SK-N-SH (cell line): Measurements from ENCODE around the gene PPP3R1. TPM values are rescaled to one million over a fixed set of nuclear protein-coding genes. Genes with fewer than 3 reads are reported as not detected.
A peak's percentile ranks its signal among the peaks of the same experiment; 100 is the strongest.

ENCODE experiments used
- CTCF ChIA-PET: fragments of 300-600, 350-600 bp; formaldehyde crosslinking; extraction: SDS; loops from one replicate; lab custom pipeline; 2021; lab: Yijun Ruan, JAX
- POLR2A ChIA-PET: fragments of 350-600 bp; sonication (Branson Sonifier 250); formaldehyde crosslinking; extraction: SDS; loops from one replicate; lab custom pipeline; 2020; ENCODE audit warnings: antibody characterized with exemption, inconsistent platforms; lab: Yijun Ruan, JAX
- DNase-seq: peaks from one replicate; pipeline ENCODE4 v3.0.0; 2012
- H2AFZ ChIP-seq: fragments of 200-600 bp; sonication (generic); 2 replicates; pipeline ENCODE4 v1.8.1; 2016; ENCODE audit warnings: antibody characterized with exemption, mild to moderate bottlenecking, low read depth
- H3F3A ChIP-seq: fragments of 200-600 bp; sonication (generic); replicated peaks from 2 replicates; pipeline ENCODE3; 2016; ENCODE audit warnings: antibody characterized with exemption, mild to moderate bottlenecking; ENCODE audit not compliant: insufficient read depth
- H3K27ac ChIP-seq, 2 experiments: fragments of 200-500 bp in 1 of 2; fragments of 200-600 bp in 1 of 2; sonication (Bioruptor generic) in 1 of 2; sonication (generic), shearing (Covaris generic) in 1 of 2; 2 replicates each; pipeline versions ENCODE4 v1.5.1 to v1.6.1; 2014 to 2016; ENCODE audit warnings: low read depth in 2 of 2, inconsistent platforms in 1 of 2, low read length in 1 of 2, mild to moderate bottlenecking in 1 of 2, mixed read lengths in 1 of 2
- H3K27me3 ChIP-seq: fragments of 200-600 bp; sonication (generic), shearing (Covaris generic); 2 replicates; pipeline ENCODE4 v1.6.1; 2016; ENCODE audit warnings: mixed run types; ENCODE audit not compliant: insufficient read depth
- H3K36me3 ChIP-seq, 2 experiments: fragments of 200-500 bp in 1 of 2; fragments of 200-600 bp in 1 of 2; sonication (Bioruptor generic) in 1 of 2; sonication (generic) in 1 of 2; replicated peaks in 1 of 2; 2 replicates each; pipeline versions ENCODE3 to v1.5.1; 2014 to 2016; ENCODE audit warnings: low read length in 1 of 2, mild to moderate bottlenecking in 1 of 2; ENCODE audit not compliant: insufficient read depth in 2 of 2, control insufficient read depth in 1 of 2
- H3K4me1 ChIP-seq, 2 experiments: fragments of 200-500 bp in 1 of 2; fragments of 200-600 bp in 1 of 2; sonication (Bioruptor generic) in 1 of 2; sonication (generic), shearing (Covaris generic) in 1 of 2; 2 replicates each; pipeline versions ENCODE4 v1.5.1 to v1.6.1; 2014 to 2016; ENCODE audit warnings: low read depth in 1 of 2, low read length in 1 of 2, mixed run types in 1 of 2; ENCODE audit not compliant: insufficient read depth in 2 of 2, control insufficient read depth in 1 of 2
- H3K4me2 ChIP-seq: fragments of 200-600 bp; sonication (generic), shearing (Covaris generic); 2 replicates; pipeline ENCODE4 v1.6.1; 2017; ENCODE audit warnings: mixed run types
- H3K4me3 ChIP-seq, 2 experiments: fragments of 200-500 bp in 1 of 2; fragments of 200-600 bp in 1 of 2; sonication (Bioruptor generic) in 1 of 2; sonication (generic), shearing (Covaris generic) in 1 of 2; 2 replicates each; pipeline versions ENCODE4 v1.5.1 to v1.8.1; 2014 to 2016; ENCODE audit warnings: low read depth in 2 of 2, inconsistent platforms in 1 of 2, low read length in 1 of 2, mild to moderate bottlenecking in 1 of 2, mixed read lengths in 1 of 2, moderate library complexity in 1 of 2
- H3K79me2 ChIP-seq: fragments of 200-600 bp; sonication (generic); 2 replicates; pipeline ENCODE4 v1.8.1; 2017; ENCODE audit warnings: mild to moderate bottlenecking; ENCODE audit not compliant: insufficient read depth
- H3K9ac ChIP-seq: fragments of 200-600 bp; sonication (generic); 2 replicates; pipeline ENCODE4 v1.6.1; 2017; ENCODE audit warnings: mixed run types
- H3K9me2 ChIP-seq: fragments of 200-600 bp; sonication (generic); 2 replicates; pipeline ENCODE4 v1.6.1; 2017; ENCODE audit warnings: mixed run types
- H3K9me3 ChIP-seq: fragments of 200-600 bp; sonication (generic); 2 replicates; pipeline ENCODE4 v1.6.1; 2017; ENCODE audit warnings: mixed run types, mild to moderate bottlenecking, moderate library complexity
- H4K20me1 ChIP-seq: fragments of 200-600 bp; sonication (generic); 2 replicates; pipeline ENCODE4 v1.6.1; 2017; ENCODE audit warnings: mild to moderate bottlenecking, mixed run types; ENCODE audit not compliant: insufficient read depth
- EP300 ChIP-seq, 2 experiments: IDR thresholded peaks; 2 replicates each; pipeline versions ENCODE4 v1.4.0 to v1.6.1; 2012; ENCODE audit warnings: borderline replicate concordance in 1 of 2, low read depth in 1 of 2, low read length in 1 of 2
- EZH2phosphoT487 ChIP-seq: fragments of 200-600 bp; sonication (generic); IDR thresholded peaks from 2 replicates; pipeline ENCODE4 v1.6.1; 2017; ENCODE audit warnings: low read depth, mixed run types, mild to moderate bottlenecking, antibody characterized with exemption, moderate library complexity, borderline replicate concordance
- FOSL2 ChIP-seq: IDR thresholded peaks from 2 replicates; pipeline ENCODE4 v1.4.0; 2012; ENCODE audit warnings: low read depth, mild to moderate bottlenecking, moderate library complexity, borderline replicate concordance
- FOXJ3 ChIP-seq: sonication (generic); formaldehyde crosslinking; IDR thresholded peaks from 2 replicates; pipeline ENCODE4 v1.5.1; 2020; ENCODE audit warnings: mild to moderate bottlenecking, missing genetic modification reagents
- FOXM1 ChIP-seq: IDR thresholded peaks from 2 replicates; pipeline ENCODE4 v1.4.0; 2012; ENCODE audit warnings: low read depth, mild to moderate bottlenecking
- GATA2 ChIP-seq: sonication (generic); formaldehyde crosslinking; IDR thresholded peaks from 2 replicates; pipeline ENCODE4 v1.5.0; 2020; ENCODE audit warnings: mild to moderate bottlenecking, missing genetic modification reagents
- MEF2A ChIP-seq: IDR thresholded peaks from 2 replicates; pipeline ENCODE4 v1.4.0; 2012; ENCODE audit warnings: low read depth, borderline replicate concordance
- MXI1 ChIP-seq: IDR thresholded peaks from 2 replicates; pipeline ENCODE4 v1.6.1; 2012; ENCODE audit warnings: mild to moderate bottlenecking, low read depth, low read length, improper control_type of control experiment
- RFX5 ChIP-seq: IDR thresholded peaks from 2 replicates; pipeline ENCODE4 v1.6.1; 2012; ENCODE audit warnings: mild to moderate bottlenecking, improper control_type of control experiment, low read length
- WGBS: methylation state at CpG from one replicate; pipeline ENCODE4 v1.1.6; 2017; ENCODE audit warnings: low lambda C conversion rate; 5-methylcytosine and 5-hydroxymethylcytosine counted together
- polyA plus RNA-seq, 3 experiments: library from polyadenylated mRNA; depleted of rRNA; stranded (reverse); fragments of >200 nt; gene quantifications; 2 replicates each; pipeline ENCODE4 v1.2.3, GENCODE V29; 2012
- TF ChIP-seq, protein P1 (sequence below): fragments of 200-600 bp; sonication (generic); IDR thresholded peaks from 2 replicates; pipeline ENCODE4 v1.6.1; 2017; ENCODE audit warnings: antibody characterized with exemption, mild to moderate bottlenecking, moderate library complexity
- TF ChIP-seq, protein P2 (sequence below): IDR thresholded peaks from 2 replicates; pipeline ENCODE4 v1.4.0; 2012; ENCODE audit warnings: low read depth, borderline replicate concordance
- TF ChIP-seq, protein P3 (sequence below): IDR thresholded peaks from 2 replicates; pipeline ENCODE4 v1.4.0; 2012; ENCODE audit warnings: low read depth

Gene PPP3R1
- polyA plus RNA-seq, 1 of the 3 experiments (the other 2 are of a cell fraction), result 12.0 TPM

DNA sequence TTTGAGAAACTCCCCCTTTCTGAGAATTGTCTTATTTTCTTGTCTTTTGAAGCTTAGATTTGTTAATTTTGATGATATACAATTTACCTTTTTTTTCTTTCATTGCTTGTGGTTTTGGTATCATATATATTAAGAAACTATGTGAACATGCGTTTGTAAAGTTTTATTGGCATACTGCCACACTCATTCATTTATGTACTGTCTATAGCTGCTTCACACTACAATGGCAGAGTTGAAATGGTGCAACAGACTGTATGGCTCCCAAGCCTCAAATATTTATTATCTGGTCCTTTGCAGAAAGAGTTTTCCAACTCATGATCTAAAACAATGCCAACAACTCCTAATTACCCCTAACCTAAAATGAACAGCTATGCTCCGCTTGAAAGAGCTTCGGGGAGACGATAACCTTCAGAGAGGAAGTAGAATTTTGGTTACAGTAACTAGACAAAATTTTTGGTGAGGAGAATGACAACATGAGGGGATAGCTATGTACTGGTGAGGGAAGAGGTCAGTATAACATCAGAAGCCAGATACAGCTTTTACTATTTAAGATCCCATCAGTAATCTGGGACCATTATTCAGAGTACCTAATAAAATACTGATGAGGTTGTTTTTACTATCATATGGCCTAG, 16.1 kb downstream of the PPP3R1 start (continued):
- TF ChIP-seq, protein P1, sequence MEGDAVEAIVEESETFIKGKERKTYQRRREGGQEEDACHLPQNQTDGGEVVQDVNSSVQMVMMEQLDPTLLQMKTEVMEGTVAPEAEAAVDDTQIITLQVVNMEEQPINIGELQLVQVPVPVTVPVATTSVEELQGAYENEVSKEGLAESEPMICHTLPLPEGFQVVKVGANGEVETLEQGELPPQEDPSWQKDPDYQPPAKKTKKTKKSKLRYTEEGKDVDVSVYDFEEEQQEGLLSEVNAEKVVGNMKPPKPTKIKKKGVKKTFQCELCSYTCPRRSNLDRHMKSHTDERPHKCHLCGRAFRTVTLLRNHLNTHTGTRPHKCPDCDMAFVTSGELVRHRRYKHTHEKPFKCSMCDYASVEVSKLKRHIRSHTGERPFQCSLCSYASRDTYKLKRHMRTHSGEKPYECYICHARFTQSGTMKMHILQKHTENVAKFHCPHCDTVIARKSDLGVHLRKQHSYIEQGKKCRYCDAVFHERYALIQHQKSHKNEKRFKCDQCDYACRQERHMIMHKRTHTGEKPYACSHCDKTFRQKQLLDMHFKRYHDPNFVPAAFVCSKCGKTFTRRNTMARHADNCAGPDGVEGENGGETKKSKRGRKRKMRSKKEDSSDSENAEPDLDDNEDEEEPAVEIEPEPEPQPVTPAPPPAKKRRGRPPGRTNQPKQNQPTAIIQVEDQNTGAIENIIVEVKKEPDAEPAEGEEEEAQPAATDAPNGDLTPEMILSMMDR, result no peak
- TF ChIP-seq FOSL2 (no peak), FOXM1 (no peak), GATA2 (no peak), MXI1 (no peak), FOXJ3 (no peak), EZH2phosphoT487 (no peak)
- TF ChIP-seq, protein P2, sequence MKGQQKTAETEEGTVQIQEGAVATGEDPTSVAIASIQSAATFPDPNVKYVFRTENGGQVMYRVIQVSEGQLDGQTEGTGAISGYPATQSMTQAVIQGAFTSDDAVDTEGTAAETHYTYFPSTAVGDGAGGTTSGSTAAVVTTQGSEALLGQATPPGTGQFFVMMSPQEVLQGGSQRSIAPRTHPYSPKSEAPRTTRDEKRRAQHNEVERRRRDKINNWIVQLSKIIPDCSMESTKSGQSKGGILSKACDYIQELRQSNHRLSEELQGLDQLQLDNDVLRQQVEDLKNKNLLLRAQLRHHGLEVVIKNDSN, result no peak
- TF ChIP-seq, protein P3, sequence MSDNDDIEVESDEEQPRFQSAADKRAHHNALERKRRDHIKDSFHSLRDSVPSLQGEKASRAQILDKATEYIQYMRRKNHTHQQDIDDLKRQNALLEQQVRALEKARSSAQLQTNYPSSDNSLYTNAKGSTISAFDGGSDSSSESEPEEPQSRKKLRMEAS, result no peak

DNA sequence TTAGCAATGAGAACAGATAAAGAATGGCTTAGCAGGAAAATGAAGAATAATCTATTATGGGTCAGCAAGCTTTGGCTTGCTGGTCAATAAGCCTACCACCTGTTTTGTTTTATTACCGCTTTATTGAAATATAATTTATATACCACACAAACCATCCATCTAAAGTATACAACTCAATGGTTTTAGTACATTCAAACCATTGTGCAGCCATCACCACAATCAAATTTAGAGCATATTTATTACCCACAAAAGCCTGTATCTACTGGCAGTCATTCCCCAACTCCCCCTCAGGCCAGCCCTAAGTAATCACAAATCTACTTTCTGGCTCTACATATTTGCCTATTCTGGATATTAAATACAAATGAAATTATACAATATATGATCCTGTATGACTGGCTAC, 17.2 kb downstream of the PPP3R1 start:
- peaks cover 0 to 4% of the 10 kb centered on the region in 2 experiments for H3K36me3 ChIP-seq
- H3K9ac ChIP-seq, result no peak overlapping the region
- 91% methylated on average over 1 of the region's 1 CpG for WGBS
- H3K9me2 ChIP-seq, result no peaks in the 10 kb centered on the region
- no peaks in the 10 kb centered on the region for H3K9me3 ChIP-seq
- no peak overlapping the region for H3K4me3 ChIP-seq
- no peak overlapping the region for H3K27ac ChIP-seq
- H3F3A ChIP-seq, result peaks cover 28% of the 10 kb centered on the region
- no peak overlapping the region for H3K4me2 ChIP-seq
- peak in 1 of 2 experiments; percentile 31; a peak in 1 of 4 replicates for TF ChIP-seq EP300 (IDR thresholded peaks at IDR 0.05; ENCODE audit: borderline replicate concordance in 1 of 2, low read depth in 1 of 2, low read length in 1 of 2)
- no peak for TF ChIP-seq RFX5
- no peak for TF ChIP-seq MEF2A
- H2AFZ ChIP-seq, result no peak overlapping the region
- H3K79me2 ChIP-seq, result peaks cover 98% of the 10 kb centered on the region
- no peaks in the 10 kb centered on the region for H3K27me3 ChIP-seq
- H4K20me1 ChIP-seq, result peaks cover 94% of the 10 kb centered on the region
- no peak for DNase-seq
- ChIA-PET POLR2A (interaction anchor here (0.9 kb wide), 1 partner anchor 77 kb away, joined by 3 read pairs; the partner anchor contains the start of gene PNO1), CTCF (interaction anchor here (1.4 to 4.4 kb wide), 5 partner anchors 9 to 113 kb away, joined by 6 to 17 read pairs (median 10); no protein-coding TSS in a partner anchor)
- H3K4me1 ChIP-seq, result peaks cover 25 to 46% of the 10 kb centered on the region in 2 experiments; a peak in 3 of 4 replicates
